ENCODE data around the gene ANLN. TPM values are rescaled to one million over a fixed set of nuclear protein-coding genes. Genes with fewer than 3 reads are reported as not detected.

ANLN gene, protein sequence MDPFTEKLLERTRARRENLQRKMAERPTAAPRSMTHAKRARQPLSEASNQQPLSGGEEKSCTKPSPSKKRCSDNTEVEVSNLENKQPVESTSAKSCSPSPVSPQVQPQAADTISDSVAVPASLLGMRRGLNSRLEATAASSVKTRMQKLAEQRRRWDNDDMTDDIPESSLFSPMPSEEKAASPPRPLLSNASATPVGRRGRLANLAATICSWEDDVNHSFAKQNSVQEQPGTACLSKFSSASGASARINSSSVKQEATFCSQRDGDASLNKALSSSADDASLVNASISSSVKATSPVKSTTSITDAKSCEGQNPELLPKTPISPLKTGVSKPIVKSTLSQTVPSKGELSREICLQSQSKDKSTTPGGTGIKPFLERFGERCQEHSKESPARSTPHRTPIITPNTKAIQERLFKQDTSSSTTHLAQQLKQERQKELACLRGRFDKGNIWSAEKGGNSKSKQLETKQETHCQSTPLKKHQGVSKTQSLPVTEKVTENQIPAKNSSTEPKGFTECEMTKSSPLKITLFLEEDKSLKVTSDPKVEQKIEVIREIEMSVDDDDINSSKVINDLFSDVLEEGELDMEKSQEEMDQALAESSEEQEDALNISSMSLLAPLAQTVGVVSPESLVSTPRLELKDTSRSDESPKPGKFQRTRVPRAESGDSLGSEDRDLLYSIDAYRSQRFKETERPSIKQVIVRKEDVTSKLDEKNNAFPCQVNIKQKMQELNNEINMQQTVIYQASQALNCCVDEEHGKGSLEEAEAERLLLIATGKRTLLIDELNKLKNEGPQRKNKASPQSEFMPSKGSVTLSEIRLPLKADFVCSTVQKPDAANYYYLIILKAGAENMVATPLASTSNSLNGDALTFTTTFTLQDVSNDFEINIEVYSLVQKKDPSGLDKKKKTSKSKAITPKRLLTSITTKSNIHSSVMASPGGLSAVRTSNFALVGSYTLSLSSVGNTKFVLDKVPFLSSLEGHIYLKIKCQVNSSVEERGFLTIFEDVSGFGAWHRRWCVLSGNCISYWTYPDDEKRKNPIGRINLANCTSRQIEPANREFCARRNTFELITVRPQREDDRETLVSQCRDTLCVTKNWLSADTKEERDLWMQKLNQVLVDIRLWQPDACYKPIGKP
- total RNA-seq, result 49.6 and 57.5 TPM in 2 replicates

DNA sequence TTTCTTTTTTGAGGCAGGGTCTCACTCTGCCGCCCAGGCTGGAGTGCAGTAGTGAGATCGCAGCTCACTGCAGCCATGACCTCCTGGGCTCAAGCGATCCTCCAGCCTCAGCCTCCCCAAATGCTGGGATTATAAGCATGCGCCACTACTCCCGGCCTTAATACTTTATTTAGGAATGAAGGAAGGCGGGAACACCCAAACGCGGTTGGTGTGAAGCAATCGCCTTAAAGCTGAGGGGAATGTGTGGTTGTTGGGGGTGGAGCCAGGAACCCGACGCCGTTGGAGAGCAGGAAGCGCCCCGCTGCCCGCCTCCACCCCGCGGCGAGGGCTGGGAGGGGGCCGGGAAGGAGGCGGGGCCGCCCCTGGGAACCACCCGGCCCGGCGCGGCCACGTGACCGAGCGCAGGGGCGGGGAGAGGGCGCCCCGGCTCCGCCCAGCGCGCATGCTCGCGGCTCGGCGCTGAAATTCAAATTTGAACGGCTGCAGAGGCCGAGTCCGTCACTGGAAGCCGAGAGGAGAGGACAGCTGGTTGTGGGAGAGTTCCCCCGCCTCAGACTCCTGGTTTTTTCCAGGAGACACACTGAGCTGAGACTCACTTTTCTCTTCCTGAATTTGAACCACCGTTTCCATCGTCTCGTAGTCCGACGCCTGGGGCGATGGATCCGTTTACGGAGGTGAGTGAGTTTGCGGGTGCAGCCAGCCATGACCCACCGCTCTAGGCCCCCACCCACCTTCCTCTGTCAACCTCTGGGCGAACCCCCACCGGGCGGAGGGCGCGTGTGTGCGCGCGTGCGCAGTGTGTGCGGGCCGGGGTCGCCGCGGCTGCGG lies at the start of gene ANLN:
Gene ANLN (plus strand): TSS at position 492 of the 828 bp plus-strand sequence. CDS start 165 bp downstream, at position 657.
- intact Hi-C loops (cut with micrococcal nuclease), result loop anchor here (1.0 to 10.0 kb wide), 9 partner anchors 22 to 1785 kb away; partner anchors contain the start of genes ELMO1, HERPUD2 and STARD3NL

GRCh38 chr7:36343548-36343947 lies 46.1 kb upstream of the ANLN start:
- intact Hi-C loops (cut with micrococcal nuclease), result no loop called here

DNA sequence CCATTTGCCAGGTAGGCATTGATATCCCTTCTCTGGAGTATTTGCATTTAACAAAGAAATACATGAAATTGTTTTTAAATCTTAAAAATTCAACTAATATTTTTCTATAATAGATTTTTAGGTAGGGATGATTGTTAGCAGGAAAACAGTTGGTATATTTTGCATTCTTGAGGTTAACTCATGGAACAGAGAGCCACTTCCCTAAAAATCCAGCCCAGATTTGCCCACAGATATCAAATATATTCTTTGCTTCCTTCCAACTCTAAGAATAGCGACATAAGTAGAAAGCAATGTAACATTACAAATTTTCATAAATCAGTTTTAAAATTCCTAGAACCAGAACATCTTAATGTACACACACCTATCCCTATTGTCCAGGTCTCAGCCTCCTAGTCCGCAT lies 45.0 kb upstream of the ANLN start:
- intact Hi-C loops (cut with micrococcal nuclease), result no loop called here

- intact Hi-C loops (cut with micrococcal nuclease), result no loop called here
These were observed 43.3 kb upstream of the ANLN start for GRCh38 chr7:36346260-36346831.

- intact Hi-C loops (cut with micrococcal nuclease), result no loop called here
These were observed 41.4 kb upstream of the ANLN start for GRCh38 chr7:36348256-36348655.

GRCh38 chr7:36348771-36349170 lies 40.9 kb upstream of the ANLN start:
- intact Hi-C loops (cut with micrococcal nuclease), result no loop called here

DNA sequence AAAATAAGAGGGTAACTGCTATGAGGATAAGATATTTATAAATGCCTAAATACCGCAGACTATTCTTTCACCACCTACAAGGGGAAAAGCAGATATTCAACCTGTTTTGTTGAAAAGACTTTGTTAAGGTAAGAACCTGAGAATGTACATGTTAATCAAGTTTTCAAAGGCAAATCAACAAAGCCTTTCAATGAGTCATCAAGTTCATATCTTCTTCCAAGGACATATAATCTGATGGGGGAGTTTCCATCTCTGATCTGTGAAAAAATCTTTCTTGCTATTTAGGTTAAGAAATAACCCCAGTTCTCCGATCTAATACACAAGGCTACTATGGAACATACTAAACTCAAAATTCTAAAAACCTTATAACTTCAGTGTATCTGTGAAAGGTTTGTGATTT lies 40.0 kb upstream of the ANLN start:
- intact Hi-C loops (cut with micrococcal nuclease), result no loop called here

DNA sequence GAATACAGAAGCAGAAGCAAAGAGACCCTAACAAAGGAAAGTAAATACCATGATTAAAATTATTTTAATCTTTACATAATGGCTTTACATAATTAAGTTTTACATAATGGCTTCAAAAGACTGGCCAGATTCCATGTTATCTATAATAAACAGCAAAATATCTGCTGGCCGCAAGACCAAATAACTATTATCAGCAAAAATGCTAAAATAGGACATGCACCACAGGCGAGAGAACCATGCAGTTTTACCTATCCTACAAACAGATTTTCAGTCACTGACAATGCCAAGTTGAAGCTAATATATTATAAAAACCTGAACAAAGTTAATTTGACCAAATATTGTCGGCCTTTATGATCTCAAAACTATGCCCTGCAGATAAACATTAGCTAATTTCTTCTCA lies 34.2 kb upstream of the ANLN start:
- intact Hi-C loops (cut with micrococcal nuclease), result no loop called here

DNA sequence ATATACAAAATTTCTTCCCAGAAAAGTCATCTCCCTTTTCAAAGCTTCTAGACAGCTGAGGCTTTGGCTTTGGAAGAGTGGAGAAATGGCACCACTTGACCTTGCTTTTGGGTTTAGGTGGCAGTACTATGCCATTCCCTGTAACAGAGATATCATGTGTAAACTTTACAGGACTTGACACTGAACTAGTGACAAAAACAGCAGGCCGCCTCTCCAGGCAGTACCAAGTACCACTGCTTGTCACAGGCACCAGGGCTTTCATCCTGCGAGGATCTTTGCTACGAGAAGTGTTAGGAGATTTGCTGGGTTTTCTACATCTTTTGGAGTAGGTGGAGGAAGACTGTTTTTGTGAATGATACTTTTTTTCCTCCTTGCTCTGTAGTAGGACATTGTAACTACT lies 32.6 kb upstream of the ANLN start:
- intact Hi-C loops (cut with micrococcal nuclease), result no loop called here

- intact Hi-C loops (cut with micrococcal nuclease), result no loop called here
These were observed 31.1 kb upstream of the ANLN start for GRCh38 chr7:36358589-36358988.

- intact Hi-C loops (cut with micrococcal nuclease), result no loop called here
These were observed 29.4 kb upstream of the ANLN start for GRCh38 chr7:36360244-36360643.

DNA sequence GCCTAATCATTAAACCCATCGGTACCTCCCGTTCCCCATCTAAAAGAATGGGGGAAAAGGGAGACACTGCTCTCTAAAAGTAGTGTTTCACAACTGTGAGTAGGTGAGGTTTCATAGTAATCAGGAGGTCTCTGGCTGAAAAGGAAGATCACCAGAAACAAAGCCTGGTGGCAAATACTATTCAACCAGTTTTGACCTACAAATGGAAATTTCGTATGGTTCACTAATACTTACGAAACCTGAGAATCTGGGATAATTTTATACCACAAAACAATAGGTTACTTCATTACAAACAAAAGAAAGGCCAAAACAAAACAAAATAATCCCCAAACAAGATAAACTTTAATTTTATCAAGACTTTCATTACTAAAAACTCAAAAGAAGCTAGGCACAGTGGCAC lies 28.4 kb upstream of the ANLN start:
- intact Hi-C loops (cut with micrococcal nuclease), result no loop called here

- intact Hi-C loops (cut with micrococcal nuclease), result no loop called here
These were observed 26.1 kb upstream of the ANLN start for GRCh38 chr7:36363515-36363914.

DNA sequence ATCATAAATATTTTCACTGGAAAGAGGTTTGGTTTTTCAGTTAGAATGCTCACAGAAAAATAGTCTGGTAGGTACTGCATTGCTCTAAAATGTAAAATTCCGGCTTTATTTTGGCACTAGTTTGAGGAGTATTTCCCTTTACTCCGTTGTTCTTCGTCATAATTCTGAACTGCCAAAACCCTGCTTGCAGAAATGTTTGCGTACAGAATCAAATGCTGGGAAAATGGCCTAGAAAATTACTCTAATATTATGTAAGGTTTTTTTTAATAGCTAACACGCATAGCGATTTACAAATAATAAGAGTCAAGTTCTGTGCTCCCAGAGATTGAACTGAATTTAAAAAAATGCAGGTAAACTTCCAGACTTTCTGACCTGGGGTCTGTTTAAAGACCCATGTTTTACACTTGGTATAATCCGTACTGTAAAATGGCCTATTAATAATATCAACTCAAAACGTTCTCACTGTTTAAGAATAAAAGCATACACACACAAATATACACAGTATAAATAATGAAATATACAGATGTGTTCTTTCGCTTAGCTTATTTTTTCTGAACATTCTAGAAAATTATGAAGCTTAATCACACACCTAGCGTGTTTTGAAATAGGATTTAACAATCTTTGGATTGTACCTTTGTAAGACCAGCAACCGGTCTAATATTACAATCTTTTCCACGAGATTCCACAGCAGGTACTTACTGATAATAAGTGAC lies 23.5 kb upstream of the ANLN start:
- intact Hi-C loops (cut with micrococcal nuclease), result loop anchor here (2.0 to 5.0 kb wide), 7 partner anchors 41 to 1329 kb away; partner anchors contain the start of genes DPY19L1, HERPUD2 and SEPTIN7

DNA sequence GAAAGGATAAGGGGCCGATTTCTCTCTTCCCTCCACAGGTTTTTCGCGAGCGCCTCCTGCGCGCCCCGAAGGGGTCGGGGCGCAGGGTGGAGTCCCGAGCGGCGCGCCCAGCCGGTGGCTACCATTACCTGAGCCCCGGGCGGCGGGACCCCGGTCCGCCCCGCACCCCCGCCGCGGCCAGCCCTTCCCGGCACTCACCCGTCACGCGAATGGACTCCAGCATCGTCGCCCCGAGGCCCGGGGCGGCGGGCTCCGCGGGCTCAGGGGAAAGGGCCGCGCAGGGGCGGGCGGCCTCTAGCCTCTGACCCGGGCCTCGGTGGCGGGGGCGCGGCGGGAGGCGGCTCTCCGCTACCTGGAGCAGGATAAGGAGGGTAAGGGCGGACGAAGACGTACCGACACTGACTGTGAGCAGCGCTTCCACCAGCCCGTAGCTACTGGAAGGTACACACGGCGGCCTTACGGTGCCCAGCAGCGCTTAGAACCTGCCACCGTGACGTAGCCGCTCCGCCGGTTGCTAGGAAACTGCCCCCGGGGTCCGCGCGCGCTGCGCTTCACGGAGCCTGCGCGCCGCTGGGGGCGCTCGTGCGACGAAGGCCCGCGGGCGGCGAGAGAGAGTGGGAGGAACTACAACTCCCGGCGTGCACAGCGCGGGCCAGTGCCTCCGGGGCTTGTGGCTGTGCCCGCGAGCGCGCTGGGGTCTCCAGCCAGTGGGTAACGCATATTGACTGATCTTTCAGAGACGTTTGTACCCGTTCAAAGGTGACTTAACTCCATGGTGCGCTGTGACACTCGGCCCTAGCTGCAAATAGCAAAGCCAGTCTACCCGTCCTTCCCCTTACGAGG lies 22.7 kb upstream of the ANLN start:
- intact Hi-C loops (cut with micrococcal nuclease), result loop anchor here (1.0 to 5.0 kb wide), 12 partner anchors 11 to 1330 kb away; partner anchors contain the start of genes ANLN, DPY19L1, HERPUD2 and SEPTIN7

- intact Hi-C loops (cut with micrococcal nuclease), result loop anchor here (1.0 to 5.0 kb wide), 12 partner anchors 11 to 1330 kb away; partner anchors contain the start of genes ANLN, DPY19L1, HERPUD2 and SEPTIN7
These were observed 22.0 kb upstream of the ANLN start for GRCh38 chr7:36367561-36368077.

DNA sequence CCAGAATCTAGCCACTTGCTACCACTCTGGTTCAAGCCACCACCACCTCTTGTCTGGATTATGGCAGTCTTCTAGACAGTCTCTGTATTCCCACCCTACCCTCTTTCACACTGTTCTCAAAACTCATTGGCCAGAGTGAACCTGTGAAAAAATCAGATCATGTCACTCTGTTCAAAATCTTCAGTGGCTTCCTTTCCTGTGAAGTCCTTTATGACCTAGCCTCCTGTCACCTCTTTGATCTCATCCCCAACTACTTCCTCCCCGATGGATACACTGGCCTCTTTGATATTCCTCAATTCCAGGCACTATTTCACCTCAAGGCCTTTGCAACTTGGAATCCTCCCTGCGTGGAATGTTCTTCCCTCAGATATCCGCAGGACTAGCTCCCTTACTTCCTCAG lies 21.2 kb upstream of the ANLN start:
- intact Hi-C loops (cut with micrococcal nuclease), result loop anchor here (5.0 kb wide), 3 partner anchors 39 to 1331 kb away; partner anchors contain the start of gene DPY19L1

- intact Hi-C loops (cut with micrococcal nuclease), result loop anchor here (5.0 kb wide), 3 partner anchors 38 to 1332 kb away; partner anchors contain the start of gene DPY19L1
These were observed 20.5 kb upstream of the ANLN start for GRCh38 chr7:36369171-36369570.
